GM18861 (cell line): ENCODE results near the gene CTSW.
"Not testable (repeated sequence)": the region's sequence is repeated elsewhere in the genome, so short reads cannot be mapped to it uniquely, and the experiment has no call there.

Experiments
- ATAC-seq: cut with Tn5 transposase; IDR thresholded peaks from one replicate; pipeline ENCODE4 v1.9.1; 2021; ENCODE audit not compliant: unreplicated experiment

CTSW gene, protein sequence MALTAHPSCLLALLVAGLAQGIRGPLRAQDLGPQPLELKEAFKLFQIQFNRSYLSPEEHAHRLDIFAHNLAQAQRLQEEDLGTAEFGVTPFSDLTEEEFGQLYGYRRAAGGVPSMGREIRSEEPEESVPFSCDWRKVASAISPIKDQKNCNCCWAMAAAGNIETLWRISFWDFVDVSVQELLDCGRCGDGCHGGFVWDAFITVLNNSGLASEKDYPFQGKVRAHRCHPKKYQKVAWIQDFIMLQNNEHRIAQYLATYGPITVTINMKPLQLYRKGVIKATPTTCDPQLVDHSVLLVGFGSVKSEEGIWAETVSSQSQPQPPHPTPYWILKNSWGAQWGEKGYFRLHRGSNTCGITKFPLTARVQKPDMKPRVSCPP

GRCh38 chr11:65879617-65880016 lies at the start of gene CTSW:
Gene CTSW (plus strand): TSS chr11:65879837. CDS start chr11:65879855, 18 bp downstream.
- no peak for ATAC-seq

DNA sequence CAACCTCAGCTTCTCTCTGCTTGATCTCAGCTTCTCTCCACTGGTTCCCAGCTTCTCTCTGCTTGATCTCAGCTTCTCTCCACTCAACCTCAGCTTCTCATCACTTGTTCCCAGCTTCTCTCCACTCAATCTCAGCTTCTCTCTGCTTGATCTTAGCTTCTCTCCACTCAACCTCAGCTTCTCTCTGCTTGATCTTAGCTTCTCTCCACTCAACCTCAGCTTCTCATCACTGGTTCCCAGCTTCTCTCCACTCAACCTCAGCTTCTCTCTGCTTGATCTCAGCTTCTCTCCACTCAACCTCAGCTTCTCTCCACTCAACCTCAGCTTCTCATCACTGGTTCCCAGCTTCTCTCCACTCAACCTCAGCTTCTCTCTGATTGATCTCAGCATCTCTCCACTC lies 47.4 kb upstream of the CTSW start:
- not testable (repeated sequence) for ATAC-seq

DNA sequence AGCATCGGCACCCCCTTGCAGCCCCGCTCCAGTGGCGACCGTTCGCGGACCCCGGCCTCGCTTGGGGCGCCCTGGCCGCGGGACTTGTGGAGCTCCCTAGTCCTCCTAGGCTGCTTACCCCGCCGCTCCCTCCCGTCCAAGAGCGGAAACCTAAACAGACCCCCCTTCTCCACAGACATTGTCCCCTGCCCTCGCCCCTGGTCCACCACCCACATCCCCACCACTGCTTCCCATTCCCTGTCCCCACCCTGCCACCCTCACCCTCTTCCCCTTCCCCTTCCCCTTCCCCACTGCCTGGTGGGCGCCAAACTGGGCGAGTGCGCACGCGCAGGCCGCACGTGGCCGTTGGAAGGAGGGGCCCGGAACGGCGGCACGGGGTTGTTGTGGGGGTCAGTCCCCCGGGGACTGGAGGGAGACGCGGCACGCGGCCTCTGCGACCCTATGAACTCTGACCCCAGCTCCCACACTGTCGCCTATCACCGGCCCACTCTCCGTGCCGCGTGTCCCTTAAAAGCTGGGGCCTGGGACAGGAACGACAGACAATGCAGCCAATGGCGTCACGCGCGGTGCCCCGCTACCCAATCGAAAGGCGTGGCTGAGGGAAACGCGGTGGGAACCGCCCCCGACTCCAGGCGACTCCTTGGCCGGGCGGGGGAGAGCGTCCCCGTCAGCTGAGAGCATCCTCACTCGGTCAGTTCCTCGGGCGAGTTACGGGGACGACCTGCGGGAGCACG lies 46.2 kb upstream of the CTSW start, which contains the start of gene SNX32:
Gene SNX32 (plus strand): TSS at position 667 of the 734 bp plus-strand sequence. CDS start 103 bp downstream, outside the sequence.
- peak; percentile 90 for ATAC-seq

GRCh38 chr11:65834202-65834601 lies 45.4 kb upstream of the CTSW start:
- ATAC-seq = no peak

GRCh38 chr11:65842144-65842543 lies 37.5 kb upstream of the CTSW start:
- no peak for ATAC-seq

- ATAC-seq = no peak
Measured at GRCh38 chr11:65843811-65844210, 35.8 kb upstream of the CTSW start.

GRCh38 chr11:65844231-65844872 lies 35.3 kb upstream of the CTSW start:
- no peak for ATAC-seq

GRCh38 chr11:65847746-65848145 lies 31.9 kb upstream of the CTSW start:
- no peak for ATAC-seq

- ATAC-seq = not testable (repeated sequence)
Measured at GRCh38 chr11:65848693-65849092, 30.9 kb upstream of the CTSW start.

- no peak for ATAC-seq
Measured at GRCh38 chr11:65849366-65849765, 30.3 kb upstream of the CTSW start.

DNA sequence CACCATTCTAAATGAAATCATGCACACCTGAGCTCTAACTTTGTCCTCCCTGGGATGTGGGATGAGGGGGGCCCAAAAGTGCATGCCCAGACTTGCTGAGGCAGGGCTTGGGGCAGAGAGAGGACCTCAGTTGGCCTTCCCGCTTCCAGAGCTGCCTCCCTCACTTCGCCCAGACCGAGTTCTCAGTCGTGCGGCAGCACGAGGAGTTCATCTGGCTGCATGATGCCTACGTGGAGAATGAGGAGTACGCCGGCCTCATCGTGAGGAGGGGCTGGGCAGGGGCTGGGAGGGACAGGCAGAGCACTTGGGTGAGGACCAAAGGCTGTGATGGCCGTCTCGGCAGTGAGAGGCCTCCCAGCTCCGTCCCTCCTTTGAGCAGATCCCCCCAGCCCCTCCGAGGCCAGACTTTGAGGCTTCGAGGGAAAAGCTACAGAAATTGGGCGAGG lies 29.8 kb upstream of the CTSW start:
- no peak for ATAC-seq

GRCh38 chr11:65850217-65851082 lies 29.2 kb upstream of the CTSW start:
- no peak for ATAC-seq

DNA sequence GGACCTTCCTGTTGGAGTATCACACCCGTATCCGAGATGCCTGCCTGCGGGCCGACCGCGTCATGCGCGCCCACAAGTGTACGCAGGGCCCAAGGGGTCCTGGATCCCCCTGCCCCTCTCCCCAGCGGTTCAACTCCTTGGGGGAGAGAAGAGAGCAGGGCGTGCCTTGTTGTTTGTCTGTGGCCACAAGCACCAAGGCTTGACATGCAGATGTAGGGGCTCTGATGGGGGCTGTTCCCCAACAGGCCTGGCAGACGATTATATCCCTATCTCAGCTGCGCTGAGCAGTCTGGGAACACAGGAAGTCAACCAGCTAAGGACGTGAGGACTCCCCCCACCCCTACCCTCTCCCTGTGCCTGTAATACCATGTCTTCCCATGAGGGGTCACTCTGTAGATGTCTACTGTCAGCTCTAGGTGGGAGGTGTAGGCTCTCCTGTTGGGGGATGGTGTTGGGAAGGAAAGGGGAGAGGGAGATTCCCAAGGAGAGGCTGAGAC lies 28.5 kb upstream of the CTSW start:
- ATAC-seq = no peak

DNA sequence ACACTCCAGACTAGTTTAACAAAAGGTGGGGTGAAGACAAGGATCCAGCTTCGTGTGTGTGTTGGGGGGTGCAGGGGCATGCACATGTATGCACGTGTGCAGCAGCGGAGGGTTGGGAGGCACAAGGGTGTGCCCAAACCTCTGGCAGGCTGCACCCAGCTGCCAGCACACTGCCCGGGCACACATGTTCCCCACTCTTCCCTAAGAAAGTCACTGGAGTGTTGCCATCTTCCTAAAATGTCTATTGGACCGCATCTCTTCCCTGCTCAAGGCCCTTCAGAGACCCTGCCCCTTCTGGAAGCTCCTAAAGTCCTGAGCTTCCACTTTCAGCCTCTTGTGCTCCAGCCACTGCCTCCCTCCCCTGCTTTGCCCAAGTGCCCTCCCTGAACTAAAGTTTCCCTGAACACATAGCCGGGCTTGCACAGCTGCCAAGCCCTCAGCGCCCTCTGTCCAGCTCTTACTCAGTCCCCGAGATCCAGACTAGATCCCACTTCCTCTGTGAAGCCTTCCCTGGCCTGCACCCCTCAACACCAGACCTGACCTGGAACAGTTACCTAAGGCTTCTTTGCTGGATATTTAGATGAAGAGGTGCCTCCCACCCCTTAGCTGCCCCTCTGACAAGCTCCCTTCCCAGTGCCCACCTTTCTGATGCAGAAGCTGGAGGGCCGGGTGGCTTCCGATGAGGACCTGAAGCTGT lies 27.7 kb upstream of the CTSW start:
- no peak for ATAC-seq

- no peak for ATAC-seq
Measured at GRCh38 chr11:65852508-65853245, 27.0 kb upstream of the CTSW start.

DNA sequence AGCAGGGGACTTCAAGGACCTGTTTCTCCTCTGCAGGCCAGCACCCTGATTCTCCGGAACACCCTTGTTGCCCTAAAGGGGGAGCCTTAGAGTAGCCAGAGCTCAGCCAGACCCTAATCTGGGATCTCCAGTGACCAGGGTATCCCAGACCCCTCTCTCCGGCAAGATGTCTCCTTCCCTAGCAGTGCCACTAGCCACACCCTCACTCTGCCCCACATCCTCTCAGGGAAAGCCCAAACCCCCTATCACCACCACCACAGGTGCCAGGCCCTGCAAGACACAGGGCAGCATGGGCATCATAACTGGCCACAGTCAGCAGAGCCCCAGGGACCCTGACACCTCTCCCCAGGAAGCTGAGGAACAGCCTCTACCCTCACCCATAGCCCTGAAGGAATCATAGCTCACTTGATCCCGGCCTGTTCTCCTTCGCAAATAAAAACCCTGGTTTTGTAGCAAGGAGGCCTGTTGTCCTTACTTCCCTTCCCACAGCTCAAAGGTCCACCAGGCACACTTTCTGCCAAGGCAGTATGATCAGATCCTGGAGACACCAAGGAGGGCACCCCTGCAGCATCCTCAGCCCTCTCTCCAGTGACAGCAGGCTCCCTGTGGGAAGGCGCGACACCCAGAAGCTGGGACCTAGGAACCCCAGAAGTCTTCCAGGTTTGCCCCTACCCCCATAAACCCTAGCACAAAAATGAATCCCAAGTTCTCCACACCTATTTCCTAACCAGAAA lies 26.2 kb upstream of the CTSW start:
- no peak for ATAC-seq

GRCh38 chr11:65854161-65854592 lies 25.5 kb upstream of the CTSW start:
- ATAC-seq = no peak
